ENCODE results near the gene SPRING1. TPM values are rescaled to one million over a fixed set of nuclear protein-coding genes. Genes with fewer than 3 reads are reported as not detected.
A peak's percentile ranks its signal among the peaks of the same experiment; 100 is the strongest.

The SPRING1 gene
- total RNA-seq, 2 donors from 2014 or later = 10.7 to 15.8 TPM

DNA sequence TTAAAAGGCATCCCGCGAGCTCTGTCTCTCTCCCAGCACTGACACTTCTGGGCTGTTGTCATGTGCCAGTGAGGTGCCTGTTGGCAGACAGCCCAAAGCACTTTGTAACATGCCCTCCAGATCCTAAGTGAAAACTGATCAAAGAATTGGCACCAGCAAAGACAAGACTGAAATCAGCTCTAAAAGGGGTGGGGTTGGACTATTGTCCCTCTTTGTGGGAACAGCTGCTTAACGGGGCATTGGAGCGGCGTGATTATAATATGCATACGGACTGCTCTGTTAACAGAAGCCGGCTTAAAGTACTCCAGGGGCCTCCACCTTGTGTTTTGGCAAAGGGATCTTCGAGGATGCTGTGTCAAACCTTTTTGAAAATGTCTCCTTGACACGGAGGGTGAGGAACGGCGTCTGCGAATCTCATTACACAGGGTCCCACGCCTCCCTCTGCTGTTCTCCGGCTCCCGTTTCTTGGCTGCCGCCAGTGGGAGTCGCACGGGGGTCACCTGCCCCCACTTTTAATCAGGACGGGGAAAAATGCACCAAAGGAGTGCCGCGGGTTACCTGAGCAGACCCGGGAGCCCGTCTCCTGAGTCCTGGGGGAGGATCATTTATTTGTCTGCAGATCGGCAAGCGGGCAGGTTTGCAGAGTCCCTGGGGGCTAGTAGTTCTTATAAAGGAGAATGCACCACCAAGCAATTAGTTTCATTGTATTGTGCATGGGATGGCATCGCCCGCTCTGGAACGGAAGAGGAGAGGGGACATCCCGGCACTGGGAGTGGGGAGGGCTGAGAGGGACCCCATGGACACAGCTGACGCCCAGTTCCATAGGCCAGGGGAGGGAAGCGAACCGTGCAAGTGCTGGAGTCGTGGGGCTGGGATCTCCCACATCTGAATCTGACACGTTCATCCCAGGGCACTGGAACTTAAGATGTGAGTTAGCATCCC is 44.3 kb downstream of the SPRING1 start:
- ATAC-seq = peak in 1 of 2 donors; percentile 8
- intact Hi-C loops (cut with DNase I) = no loop called here
- DNase-seq = peak; percentile 50

DNA sequence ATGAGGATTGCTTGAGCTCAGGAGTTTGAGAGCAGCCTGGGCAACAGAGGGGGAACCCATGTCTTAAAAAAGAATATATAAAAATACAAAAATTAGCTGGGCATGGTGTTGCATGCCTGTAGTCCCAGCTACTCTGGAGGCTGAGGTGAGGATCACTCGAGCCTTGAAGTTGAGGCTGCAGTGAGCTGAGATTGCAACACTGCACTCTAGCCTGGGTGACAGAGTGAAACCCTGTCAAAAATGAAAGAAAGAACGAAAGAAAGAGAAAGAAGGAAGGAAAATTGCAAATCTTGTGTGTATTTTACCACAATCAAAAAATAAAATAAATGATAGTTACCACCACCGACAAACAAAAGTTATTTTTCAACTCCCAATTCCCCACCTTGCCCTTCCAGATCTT is 45.3 kb downstream of the SPRING1 start:
- no peak for ATAC-seq
- intact Hi-C loops (cut with DNase I) = no loop called here
- no peak for DNase-seq

DNA sequence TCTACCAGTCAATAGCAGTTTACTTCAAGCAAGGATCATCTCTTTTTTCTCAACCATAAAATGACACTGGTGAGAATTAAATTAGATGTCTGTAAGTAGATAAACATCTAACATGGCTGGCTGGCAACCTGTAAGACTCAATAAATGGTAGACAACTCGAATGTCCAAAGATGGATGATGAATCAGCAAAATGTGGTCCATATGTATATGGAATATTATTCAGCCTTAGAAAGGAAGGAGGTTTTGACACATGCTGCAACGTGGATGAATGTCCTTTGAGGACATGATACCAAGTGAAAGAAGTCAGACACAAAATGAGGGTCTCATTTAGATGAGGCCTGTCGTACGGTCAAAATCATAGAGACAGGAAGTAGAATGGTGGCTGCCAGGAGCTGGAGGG is 46.2 kb downstream of the SPRING1 start:
- DNase-seq (no peak), ATAC-seq (no peak)
- intact Hi-C loops (cut with DNase I) = no loop called here

DNA sequence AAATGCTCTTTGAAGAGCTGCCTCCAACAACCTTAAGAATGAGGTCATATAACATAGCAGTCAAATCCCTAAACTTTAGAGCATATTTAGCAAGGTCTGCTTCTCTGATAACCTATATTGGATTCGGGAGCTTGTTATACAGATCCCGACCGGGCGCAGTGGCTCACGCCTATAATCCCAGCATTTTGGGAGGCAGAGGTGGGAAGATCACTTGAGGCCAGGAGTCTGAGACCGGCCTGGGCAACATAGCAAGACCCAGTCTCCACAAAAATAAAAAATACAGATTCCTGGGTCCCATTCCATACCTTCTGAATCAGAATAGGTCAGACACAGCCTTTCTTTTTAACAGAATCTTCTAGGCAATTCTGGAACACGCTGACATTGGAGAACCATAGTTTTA is 46.7 kb downstream of the SPRING1 start:
- intact Hi-C loops (cut with DNase I) = no loop called here
- no peak for DNase-seq
- ATAC-seq = no peak

DNA sequence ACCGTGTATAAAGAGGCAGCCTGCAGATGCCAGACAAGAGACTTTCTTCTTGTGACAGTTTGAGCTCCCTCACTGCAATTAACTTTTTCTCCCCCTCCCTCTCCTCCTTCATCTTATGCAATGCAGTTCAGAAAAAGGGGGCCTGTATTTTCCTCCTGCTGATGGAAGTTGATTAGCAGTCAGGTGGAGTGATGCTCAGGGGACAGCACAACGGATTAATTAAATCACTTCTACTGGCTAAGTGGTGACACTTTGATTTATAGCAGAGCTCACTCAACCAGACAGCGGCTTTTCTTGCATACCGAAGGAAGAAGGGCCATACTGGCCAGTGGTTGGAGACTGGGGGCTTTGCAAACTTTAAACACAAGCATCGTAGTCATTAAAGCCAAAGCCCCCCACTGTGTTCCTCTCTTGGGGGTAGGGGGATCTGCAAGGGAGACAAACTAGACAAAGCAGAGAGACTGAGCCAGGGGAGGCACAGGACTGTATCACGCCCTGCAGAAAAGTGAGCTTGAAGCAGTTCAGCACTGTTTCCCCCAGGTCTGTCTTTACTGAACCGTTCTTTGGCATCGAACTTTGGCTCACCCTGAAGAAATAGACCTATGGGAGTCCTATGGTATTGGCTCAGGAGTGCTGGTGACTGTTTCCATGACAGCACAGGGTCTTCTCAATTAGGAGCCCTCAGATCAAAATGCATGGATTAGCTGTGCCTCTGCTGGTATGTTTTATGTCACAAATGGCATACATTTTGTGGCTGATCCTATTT is 47.7 kb downstream of the SPRING1 start:
- DNase-seq (no peak), ATAC-seq (no peak)
- intact Hi-C loops (cut with DNase I) = no loop called here

DNA sequence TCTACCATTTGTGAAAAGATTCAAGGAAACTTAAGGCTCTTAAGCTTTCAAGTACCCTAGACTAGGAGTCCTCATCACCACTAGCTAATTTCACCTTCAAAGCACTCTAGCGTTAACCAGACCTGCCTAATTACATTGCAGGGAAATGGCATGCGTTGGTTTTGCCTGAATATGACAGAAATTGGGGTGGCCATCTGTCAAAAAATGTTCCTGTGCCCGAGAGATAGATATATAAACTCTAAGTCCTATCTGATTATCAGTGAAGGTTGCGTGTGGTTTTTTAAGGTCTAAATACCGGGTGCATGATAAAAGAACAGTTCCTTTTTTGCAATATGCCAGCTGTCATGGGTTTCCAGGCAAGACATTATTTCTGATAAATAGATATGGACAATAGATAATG is 48.3 kb downstream of the SPRING1 start:
- intact Hi-C loops (cut with DNase I) = no loop called here
- no peak for ATAC-seq

More for the DNA sequence above, 48.3 kb downstream of the SPRING1 start:
- DNase-seq = no peak

Other genes starting within 250 kb of the SPRING1 start
- gene MAP1LC3B2, start 178.7 kb downstream of the SPRING1 start, total RNA-seq = 1 to 10 TPM; 1.3 to 2.1 TPM
- 1 to 10 TPM; 1.6 to 3.1 TPM for gene RNFT2, start 246 bp upstream of the SPRING1 start, total RNA-seq
- under 1 TPM; 0.05 to 0.09 TPM for gene HRK, start 143.4 kb upstream of the SPRING1 start, total RNA-seq
- 1 to 10 TPM; 6.5 to 8.9 TPM for gene FBXW8, start 172.9 kb upstream of the SPRING1 start, total RNA-seq

Measured in left cardiac atrium (tissue), 4 donors.